Heart left ventricle (tissue), 13 donors: ENCODE data around the gene PPP2R2D.
"Not testable (repeated sequence)": the region's sequence is repeated elsewhere in the genome, so short reads cannot be mapped to it uniquely, and the experiment has no call there.

Experiments
- CTCF ChIP-seq, 12 donors: fragments of 200-600 bp; sonication (generic) in 4 of 12; IDR thresholded peaks; one replicate each; pipeline versions ENCODE4 v1.5.0 to v1.8.0; 2018 to 2022; ENCODE audit warnings: antibody characterized with exemption in 12 of 12, mild to moderate bottlenecking in 5 of 12
- POLR2A ChIP-seq, 2 donors: fragments of 450-650 bp; IDR thresholded peaks; one replicate each; pipeline ENCODE4 v1.6.1; 2017; ENCODE audit warnings: antibody characterized with exemption in 2 of 2, mild to moderate bottlenecking in 2 of 2, moderate library complexity in 2 of 2
- donor health status: ischemic (EF 13 %, LVEDD 7.1; RV severe dilation, severe dysfunction).
- donor health status: DM: no; HTN: yes; CAD: no.
- donor health status: DM: no; HTN: no; CAD: no.
- donor health status: ischemic (EF 25% LVEDD 6.9; RV normal size, moderate dysfunction).
- donor health status: ischemic (EF 25% LVEDD 5.7; RV mildly dilated, moderate dysfunction).
- donor health status: ischemic (EF 35%, LVEDD 5.7; RV mildly dilated, moderate dysfunction).
- donor health status: nonischemic (EF 11% LVEDD 7.7; RV severe dilation, severe dysfunction).
- donor health status: DM: yes; HTN: yes; CAD: no.
- donor health status: PGD.
- donor health status: ischemic (EF 29% LVEDD 5.4; RV normal size, mild dysfunction).
- donor health status: nonischemic (EF 23%, LVEDD 6.1; RV moderate dilation, normal function).

DNA sequence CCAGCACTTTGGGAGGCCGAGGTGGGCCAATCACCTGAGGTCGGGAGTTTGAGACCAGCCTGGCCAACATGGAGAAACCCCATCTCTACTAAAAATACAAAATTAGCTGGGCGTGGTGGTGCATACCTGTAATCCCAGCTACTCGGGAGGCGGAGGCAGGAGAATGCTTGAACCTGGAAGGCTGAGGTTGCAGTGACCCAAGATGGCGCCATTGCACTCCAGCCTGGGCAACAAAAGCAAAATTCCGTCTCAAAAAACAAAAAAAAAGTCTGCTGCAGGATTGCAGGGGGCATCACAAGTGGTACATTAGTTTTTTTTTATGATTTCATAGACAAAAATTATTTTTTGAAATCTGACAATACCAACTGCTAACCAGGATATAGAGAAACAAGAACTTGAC is 86.0 kb downstream of the PPP2R2D start:
- not testable (repeated sequence) for TF ChIP-seq CTCF, POLR2A (IDR thresholded peaks at IDR 0.05)
